Keratinocyte (primary cell): ENCODE results near the gene THBS4. TPM values are rescaled to one million over a fixed set of nuclear protein-coding genes. Genes with fewer than 3 reads are reported as not detected.
"Not testable (repeated sequence)": the region's sequence is repeated elsewhere in the genome, so short reads cannot be mapped to it uniquely, and the experiment has no call there.

Experiments used
- DNase-seq: peaks from one replicate; pipeline ENCODE4 v3.0.0-alpha.2; 2011; ENCODE audit warnings: low read depth, missing footprints, low spot score
- FAIRE-seq: peaks from 2 replicates; lab custom pipeline; 2011; peaks lifted over from hg19 to GRCh38; lab: Jason Lieb, UNC
- H2AFZ ChIP-seq: 2 replicates; pipeline ENCODE4 v1.6.0; 2012; ENCODE audit warnings: low read length, control low read depth, inconsistent platforms; ENCODE audit not compliant: control insufficient read depth
- H3K27ac ChIP-seq: 2 replicates; pipeline ENCODE4 v1.5.1; 2011; ENCODE audit warnings: low read length; ENCODE audit not compliant: control insufficient read depth, insufficient read depth
- H3K27me3 ChIP-seq: 3 replicates; pipeline ENCODE4 v1.6.0; 2011; ENCODE audit warnings: low read length; ENCODE audit not compliant: control insufficient read depth, insufficient read depth; ENCODE audit errors: extremely low read depth
- H3K36me3 ChIP-seq, 2 experiments: 2 replicates in 1 of 2; 3 replicates in 1 of 2; pipeline ENCODE4 v1.5.1; 2011; ENCODE audit warnings: low read length in 2 of 2, mild to moderate bottlenecking in 1 of 2; ENCODE audit not compliant: control insufficient read depth in 2 of 2, insufficient read depth in 2 of 2; ENCODE audit errors: extremely low read depth in 1 of 2
- H3K4me1 ChIP-seq: 3 replicates; pipeline ENCODE4 v1.5.1; 2011; ENCODE audit warnings: low read length; ENCODE audit not compliant: control insufficient read depth, insufficient read depth; ENCODE audit errors: extremely low read depth
- H3K4me2 ChIP-seq: 3 replicates; pipeline ENCODE4 v1.6.0; 2011; ENCODE audit warnings: low read depth, low read length; ENCODE audit not compliant: control insufficient read depth, insufficient read depth; ENCODE audit errors: extremely low read depth
- H3K4me3 ChIP-seq, 3 experiments: fragments of 200-600 bp in 1 of 3; sonication (generic) in 1 of 3; 2 replicates in 2 of 3; 3 replicates in 1 of 3; pipeline ENCODE4 v1.5.1; 2011 to 2016; ENCODE audit warnings: low read length in 3 of 3, mild to moderate bottlenecking in 3 of 3, control low read depth in 2 of 3, inconsistent platforms in 1 of 3, low read depth in 1 of 3, mixed read lengths in 1 of 3, mixed run types in 1 of 3, moderate library complexity in 1 of 3; ENCODE audit not compliant: control insufficient read depth in 2 of 3, insufficient read depth in 2 of 3; ENCODE audit errors: extremely low read depth in 1 of 3
- H3K79me2 ChIP-seq: 2 replicates; pipeline ENCODE4 v1.6.0; 2012; ENCODE audit warnings: low read length; ENCODE audit not compliant: control insufficient read depth, insufficient read depth
- H3K9ac ChIP-seq: 3 replicates; pipeline ENCODE4 v1.6.0; 2011; ENCODE audit warnings: low read length; ENCODE audit not compliant: control insufficient read depth, insufficient read depth; ENCODE audit errors: extremely low read depth
- H3K9me1 ChIP-seq: 3 replicates; pipeline ENCODE4 v1.6.0; 2011; ENCODE audit warnings: low read length; ENCODE audit not compliant: control insufficient read depth, insufficient read depth; ENCODE audit errors: extremely low read depth
- H3K9me3 ChIP-seq: 2 replicates; pipeline ENCODE4 v1.5.1; 2012; ENCODE audit warnings: low read depth, low read length; ENCODE audit not compliant: control insufficient read depth
- H4K20me1 ChIP-seq: 3 replicates; pipeline ENCODE4 v1.6.0; 2011; ENCODE audit warnings: low read length; ENCODE audit not compliant: control insufficient read depth, insufficient read depth; ENCODE audit errors: extremely low read depth
- EZH2 ChIP-seq: IDR thresholded peaks from one replicate; pipeline ENCODE4 v1.6.1; 2012; ENCODE audit warnings: inconsistent platforms, mild to moderate bottlenecking, low read length, moderate library complexity
- dilution Hi-C: fragments of 300-500 bp; cut with MboI; formaldehyde crosslinking; loops from one replicate; pipeline ENCODE4 v1.7.0; 2020; ENCODE audit warnings: low sequenced_read_pairs; ENCODE audit not compliant: extremely low pct_ligation_motif_present
- polyA plus RNA-seq, 5 experiments: library from polyadenylated mRNA; depleted of rRNA in 3 of 5; stranded (reverse) in 3 of 5; stranded (forward) in 1 of 5; unstranded in 1 of 5; fragments of >200 nt; gene quantifications; 1 replicate in 1 of 5; 2 replicates in 3 of 5; 3 replicates in 1 of 5; pipeline versions ENCODE4 v1.2.1 to v1.2.3, GENCODE V29; 2011 to 2012; ENCODE audit warnings: missing spikeins in 2 of 5, low read depth in 1 of 5, low replicate concordance in 1 of 5
- TF ChIP-seq, protein P1 (sequence below), 3 experiments: IDR thresholded peaks in 1 of 3; conservative IDR thresholded peaks in 1 of 3; optimal IDR thresholded peaks in 1 of 3; 2 replicates in 2 of 3; 3 replicates in 1 of 3; pipeline versions ENCODE3 to v1.5.1; 2011; ENCODE audit warnings: low read length in 3 of 3, mild to moderate bottlenecking in 3 of 3, moderate library complexity in 2 of 3, control low read depth in 1 of 3, inconsistent platforms in 1 of 3; ENCODE audit not compliant: insufficient read depth in 2 of 3; ENCODE audit errors: extremely low read depth in 1 of 3

THBS4 gene
- polyA plus RNA-seq, 1 donor (not counting 4 experiments of a cell fraction or from before 2014, with no cell fraction given) = 0.47 TPM

DNA sequence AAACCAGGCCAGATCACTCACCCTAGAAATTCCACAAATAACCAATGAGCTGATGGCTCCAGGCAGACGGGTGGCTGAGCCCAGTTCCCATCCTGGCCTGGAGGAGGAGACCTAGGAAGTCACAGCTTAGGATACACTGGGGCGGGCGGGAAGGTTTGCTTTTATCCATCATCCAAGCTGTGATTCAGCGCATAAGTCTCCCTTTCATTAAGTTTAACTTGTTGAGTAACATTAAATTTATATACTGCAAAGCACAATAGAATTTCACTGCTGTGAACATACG is 55.7 kb downstream of the THBS4 start:
- no peak for FAIRE-seq
- Histone ChIP-seq H3K9ac (no peak overlapping the region), H3K4me2 (no peak overlapping the region), H3K79me2 (no peaks in the 10 kb centered on the region), H3K27me3 (no peaks in the 10 kb centered on the region), H3K4me1 (no peaks in the 10 kb centered on the region), H4K20me1 (no peaks in the 10 kb centered on the region), H3K4me3 (no peak overlapping the region), H3K36me3 (no peaks in the 10 kb centered on the region), H2AFZ (no peak overlapping the region), H3K9me1 (no peaks in the 10 kb centered on the region), H3K27ac (no peak overlapping the region), H3K9me3 (no peaks in the 10 kb centered on the region)
- dilution Hi-C loops = no loop called here
- DNase-seq = no peak
- TF ChIP-seq, protein P1, sequence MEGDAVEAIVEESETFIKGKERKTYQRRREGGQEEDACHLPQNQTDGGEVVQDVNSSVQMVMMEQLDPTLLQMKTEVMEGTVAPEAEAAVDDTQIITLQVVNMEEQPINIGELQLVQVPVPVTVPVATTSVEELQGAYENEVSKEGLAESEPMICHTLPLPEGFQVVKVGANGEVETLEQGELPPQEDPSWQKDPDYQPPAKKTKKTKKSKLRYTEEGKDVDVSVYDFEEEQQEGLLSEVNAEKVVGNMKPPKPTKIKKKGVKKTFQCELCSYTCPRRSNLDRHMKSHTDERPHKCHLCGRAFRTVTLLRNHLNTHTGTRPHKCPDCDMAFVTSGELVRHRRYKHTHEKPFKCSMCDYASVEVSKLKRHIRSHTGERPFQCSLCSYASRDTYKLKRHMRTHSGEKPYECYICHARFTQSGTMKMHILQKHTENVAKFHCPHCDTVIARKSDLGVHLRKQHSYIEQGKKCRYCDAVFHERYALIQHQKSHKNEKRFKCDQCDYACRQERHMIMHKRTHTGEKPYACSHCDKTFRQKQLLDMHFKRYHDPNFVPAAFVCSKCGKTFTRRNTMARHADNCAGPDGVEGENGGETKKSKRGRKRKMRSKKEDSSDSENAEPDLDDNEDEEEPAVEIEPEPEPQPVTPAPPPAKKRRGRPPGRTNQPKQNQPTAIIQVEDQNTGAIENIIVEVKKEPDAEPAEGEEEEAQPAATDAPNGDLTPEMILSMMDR (optimal IDR thresholded peaks at IDR 0.05 in 1 of 3, IDR thresholded peaks at IDR 0.05 in 1 of 3, conservative IDR thresholded peaks at IDR 0.05 in 1 of 3; ENCODE audit: extremely low read depth in 1 of 3, insufficient read depth in 2 of 3, low read length in 3 of 3) = no peak
- TF ChIP-seq EZH2 = no peak

DNA sequence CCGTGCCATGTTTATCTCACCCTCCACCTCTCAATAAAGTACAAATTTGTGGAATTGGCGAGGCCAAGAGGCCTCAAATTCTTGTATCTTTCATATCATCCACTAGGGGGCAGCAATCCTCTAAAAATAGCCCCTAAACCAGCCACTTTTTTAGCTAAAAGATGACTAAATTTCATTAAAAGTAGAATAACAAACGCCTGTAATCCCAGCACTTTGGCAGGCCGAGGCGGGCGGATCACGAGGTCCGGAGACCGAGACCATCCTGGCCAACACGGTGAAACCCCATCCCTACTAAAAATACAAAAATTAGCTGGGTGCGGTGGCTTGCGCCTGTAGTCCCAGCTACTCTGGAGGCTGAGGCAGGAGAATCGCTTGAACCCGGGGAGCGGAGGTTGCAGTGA is 56.6 kb downstream of the THBS4 start:
- TF ChIP-seq, protein P1 (optimal IDR thresholded peaks at IDR 0.05 in 1 of 3, IDR thresholded peaks at IDR 0.05 in 1 of 3, conservative IDR thresholded peaks at IDR 0.05 in 1 of 3; ENCODE audit: extremely low read depth in 1 of 3, insufficient read depth in 2 of 3, low read length in 3 of 3) = peak; percentile 24 to 54 (median 39)
- DNase-seq (peak; percentile 2), FAIRE-seq (peak; percentile 61)
- H3K9me3 ChIP-seq, H3K79me2 ChIP-seq, H4K20me1 ChIP-seq, H3K27ac ChIP-seq, H3K27me3 ChIP-seq, H3K4me1 ChIP-seq, H2AFZ ChIP-seq, H3K4me3 ChIP-seq, H3K9me1 ChIP-seq, H3K9ac ChIP-seq, H3K36me3 ChIP-seq, dilution Hi-C loops, H3K4me2 ChIP-seq: not testable (repeated sequence)
